Inflammatory macrophage treated with lipopolysaccharide for 1 hour (primary cell): ENCODE measurements around the gene PFKP.
"Not testable (repeated sequence)": the region's sequence is repeated elsewhere in the genome, so short reads cannot be mapped to it uniquely, and the experiment has no call there.

Experiments used
- DNase-seq, 2 donors: peaks; one replicate each; pipeline ENCODE4 v3.0.0-alpha.2; 2020 to 2022

The PFKP gene

DNA sequence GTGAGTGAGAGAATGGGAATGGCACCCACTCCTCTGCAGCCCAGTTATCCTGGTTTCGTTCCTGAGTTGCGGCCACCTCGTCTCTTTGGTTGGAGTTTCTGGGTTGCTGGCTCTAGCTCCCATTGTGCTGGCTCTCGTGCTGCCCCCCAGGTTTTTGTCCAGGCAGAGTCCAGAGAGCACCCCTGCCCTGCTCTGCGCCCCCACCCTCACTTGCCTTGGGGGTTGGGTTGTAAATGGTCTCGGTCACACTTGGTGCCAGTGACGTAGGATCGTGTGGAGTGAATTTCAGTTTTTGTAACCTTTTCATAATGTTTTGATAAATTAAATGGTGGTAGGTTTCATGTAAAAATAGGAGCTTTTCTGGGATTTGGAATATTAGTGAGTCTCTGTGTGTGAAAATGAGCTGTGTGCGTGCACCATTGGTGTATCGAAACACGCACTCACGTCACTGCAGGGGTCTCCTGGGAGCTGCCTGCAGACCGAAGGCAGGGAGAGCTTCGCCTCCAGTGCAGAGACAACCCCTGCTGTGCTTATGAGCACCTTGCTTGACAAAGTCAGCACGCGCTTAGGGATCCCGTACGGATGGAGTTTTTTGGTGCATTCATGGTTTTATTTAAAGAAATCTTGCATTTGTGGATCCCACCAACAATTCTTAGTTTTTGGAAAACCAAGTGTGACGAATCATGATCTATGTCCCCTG is 32.9 kb downstream of the PFKP start:
- DNase-seq = no peak

DNA sequence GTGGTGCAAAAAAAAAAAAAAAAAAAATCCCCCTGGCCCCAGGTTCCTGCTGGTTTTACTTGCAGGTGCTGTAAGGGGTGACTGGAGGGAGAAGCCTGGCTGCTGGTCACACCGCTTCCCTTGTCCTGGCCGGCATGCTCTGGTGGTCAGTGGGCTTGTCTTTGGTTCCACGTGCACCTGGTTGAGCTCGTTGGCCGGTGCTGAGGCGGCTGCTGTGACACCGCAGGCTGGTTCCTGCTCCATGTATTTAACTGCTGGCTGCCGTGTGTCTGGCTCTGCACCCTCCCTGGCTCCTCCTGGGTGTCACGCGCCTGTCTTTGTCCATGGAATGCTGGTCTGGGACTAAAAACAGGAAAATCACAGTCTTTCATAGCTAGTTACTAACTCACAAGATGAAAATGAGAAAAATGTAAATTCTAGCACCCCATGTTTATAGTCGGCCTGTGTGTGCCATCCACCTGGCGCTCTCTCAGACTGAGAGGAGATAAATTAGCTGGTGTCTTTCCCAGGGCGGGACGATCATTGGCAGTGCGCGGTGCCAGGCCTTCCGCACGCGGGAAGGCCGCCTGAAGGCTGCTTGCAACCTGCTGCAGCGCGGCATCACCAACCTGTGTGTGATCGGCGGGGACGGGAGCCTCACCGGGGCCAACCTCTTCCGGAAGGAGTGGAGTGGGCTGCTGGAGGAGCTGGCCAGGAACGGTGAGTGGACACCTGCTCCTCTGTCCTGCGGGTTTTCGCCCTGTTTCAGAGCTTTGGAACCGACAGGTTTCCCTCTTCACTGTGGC is 33.7 kb downstream of the PFKP start:
- DNase-seq = no peak

DNA sequence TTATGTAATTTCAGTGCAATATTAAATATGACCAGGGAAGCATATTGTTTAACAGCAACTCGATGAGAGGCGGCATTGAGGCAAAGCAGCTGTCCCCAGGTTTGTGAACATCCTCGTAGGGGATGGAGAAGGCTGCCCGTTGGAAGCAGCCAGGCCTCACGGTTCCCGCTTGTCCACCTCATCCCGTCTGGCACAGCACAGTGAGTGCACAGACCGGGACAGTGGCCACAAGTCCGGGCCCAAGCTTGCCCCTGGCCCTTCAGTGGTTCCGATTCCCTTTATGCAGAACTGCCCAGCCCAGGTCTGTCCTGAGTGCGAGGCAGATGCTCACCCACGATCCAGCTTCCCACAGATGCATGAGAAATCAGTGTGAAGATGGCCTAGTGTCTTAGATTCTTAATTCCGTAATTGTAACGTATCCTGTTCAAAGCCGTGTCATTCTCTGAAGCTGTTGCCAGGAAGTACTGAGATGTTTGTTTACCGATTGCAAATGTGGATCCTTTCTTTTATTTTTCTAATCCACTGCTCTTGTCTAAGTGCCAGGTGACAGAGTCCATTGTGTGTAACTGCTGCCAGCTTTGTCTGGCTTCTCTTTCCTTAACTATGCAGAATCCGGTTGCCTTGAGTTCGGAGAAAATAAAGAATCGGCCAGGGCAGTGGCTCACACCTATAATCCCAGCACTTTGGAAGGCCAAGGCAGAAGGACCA is 35.5 kb downstream of the PFKP start:
- no peak for DNase-seq

DNA sequence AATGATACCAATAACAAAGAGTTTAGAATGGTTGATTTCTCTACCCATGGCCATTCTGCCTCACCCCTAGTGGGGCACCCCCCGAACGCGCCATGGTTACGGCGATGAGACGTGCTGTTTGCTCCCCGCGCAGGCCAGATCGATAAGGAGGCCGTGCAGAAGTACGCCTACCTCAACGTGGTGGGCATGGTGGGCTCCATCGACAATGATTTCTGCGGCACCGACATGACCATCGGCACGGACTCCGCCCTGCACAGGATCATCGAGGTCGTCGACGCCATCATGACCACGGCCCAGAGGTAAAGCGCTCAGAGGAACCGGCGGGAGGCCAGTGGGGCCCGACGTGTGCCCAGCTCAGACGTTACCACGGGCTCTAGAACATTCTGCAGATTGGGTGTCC is 36.3 kb downstream of the PFKP start:
- DNase-seq = no peak

DNA sequence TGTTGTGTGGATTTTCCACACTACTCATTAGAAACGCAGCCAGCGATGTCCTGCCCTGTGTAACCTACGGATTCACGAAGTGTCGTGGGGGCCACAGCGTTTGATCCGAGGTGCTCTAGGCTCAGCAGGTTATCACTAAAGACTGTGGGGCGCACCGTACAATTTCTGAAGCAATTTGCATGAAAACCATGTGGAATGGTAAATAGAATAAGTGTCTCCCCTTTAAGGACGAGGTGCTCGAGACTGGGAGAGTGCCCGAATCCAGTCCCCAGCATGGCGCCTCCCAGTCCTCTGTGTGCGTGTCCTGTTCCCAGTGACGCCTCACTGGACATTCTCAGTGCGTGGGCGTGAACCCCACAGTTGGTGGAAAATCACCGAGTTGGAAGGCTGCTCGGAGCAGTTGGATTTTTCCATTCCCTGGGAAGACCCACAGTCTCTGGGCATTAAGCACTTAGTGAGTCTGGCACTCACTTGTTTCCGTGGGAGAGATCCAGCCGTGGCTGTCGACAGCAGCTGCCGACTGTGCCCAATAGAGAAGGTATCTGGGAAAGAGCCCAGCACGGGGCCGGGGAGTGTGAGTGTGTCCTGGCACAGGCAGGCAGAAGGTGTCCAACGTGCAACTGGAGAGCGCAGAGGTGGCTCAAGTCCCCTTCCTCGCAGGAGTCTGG is 37.0 kb downstream of the PFKP start:
- DNase-seq = no peak

DNA sequence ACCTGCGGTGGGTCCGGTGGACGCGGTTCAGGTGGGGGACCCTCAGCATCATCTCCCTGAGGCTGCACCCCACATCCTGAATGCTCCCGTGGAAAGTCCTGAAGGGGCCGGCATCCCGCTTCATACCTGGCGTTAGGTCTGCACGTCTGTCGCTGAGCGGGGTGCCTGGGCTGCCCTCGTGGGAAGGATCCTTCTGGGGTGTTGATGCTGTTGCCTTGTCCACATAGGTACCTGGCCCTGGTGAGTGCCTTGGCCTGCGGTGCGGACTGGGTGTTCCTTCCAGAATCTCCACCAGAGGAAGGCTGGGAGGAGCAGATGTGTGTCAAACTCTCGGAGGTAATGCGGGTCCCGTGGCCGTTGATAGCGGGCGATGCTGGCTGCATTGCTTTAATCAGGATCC is 37.8 kb downstream of the PFKP start:
- DNase-seq = no peak

DNA sequence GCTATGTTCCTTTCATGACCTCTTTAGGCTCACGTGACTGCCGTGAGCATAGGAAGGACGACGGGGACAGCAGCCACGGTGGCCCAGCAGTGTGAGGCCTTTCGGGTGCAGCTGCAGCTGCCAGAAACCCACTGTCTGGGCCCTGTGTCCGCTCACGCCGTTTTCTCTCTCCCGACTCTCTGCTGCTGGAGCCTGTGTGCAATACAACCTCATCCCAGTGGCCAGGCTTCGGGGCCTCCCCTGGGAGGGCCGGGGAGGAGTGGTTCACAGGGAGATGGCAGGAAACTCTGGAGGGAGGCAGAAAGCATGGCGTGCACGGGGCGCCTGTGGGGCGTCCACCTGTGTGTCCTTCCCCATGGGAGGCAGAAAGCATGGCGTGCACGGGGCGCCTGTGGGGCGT is 38.6 kb downstream of the PFKP start:
- DNase-seq = no peak

DNA sequence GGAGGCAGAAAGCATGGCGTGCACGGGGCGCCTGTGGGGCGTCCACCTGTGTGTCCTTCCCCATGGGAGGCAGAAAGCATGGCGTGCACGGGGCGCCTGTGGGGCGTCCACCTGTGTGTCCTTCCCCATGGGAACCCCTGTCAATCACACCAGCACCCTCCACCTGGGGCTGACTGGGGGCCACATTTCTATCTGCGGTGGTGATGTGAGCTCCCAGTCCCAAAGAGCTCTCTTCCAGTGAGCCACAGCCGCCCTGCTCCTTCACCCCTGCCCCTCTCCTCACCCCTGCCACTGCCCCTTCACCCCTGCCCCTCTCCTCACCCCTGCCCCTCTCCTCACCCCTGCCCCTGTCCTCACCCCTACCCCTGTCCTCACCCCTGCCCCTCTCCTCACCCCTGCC is 39.0 kb downstream of the PFKP start:
- not testable (repeated sequence) for DNase-seq

DNA sequence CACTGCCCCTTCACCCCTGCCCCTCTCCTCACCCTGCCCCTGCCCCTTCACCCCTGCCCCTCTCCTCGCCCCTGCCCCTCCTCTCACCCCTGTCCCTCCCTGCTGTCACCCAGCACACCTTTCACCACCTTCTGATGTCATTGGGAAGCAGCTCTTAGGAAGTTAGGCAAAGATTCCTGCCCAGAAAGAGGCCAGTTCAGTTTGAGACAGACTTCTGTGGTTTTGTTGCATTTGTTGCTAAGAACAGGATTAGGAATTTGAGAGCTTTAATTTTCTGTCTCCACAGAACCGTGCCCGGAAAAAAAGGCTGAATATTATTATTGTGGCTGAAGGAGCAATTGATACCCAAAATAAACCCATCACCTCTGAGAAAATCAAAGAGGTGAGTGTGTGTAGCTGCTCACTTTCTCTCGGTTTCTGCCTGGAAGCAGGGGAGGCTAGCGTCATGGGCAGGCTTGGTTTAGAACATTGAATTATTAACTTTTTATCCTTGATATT is 39.6 kb downstream of the PFKP start:
- no peak for DNase-seq

DNA sequence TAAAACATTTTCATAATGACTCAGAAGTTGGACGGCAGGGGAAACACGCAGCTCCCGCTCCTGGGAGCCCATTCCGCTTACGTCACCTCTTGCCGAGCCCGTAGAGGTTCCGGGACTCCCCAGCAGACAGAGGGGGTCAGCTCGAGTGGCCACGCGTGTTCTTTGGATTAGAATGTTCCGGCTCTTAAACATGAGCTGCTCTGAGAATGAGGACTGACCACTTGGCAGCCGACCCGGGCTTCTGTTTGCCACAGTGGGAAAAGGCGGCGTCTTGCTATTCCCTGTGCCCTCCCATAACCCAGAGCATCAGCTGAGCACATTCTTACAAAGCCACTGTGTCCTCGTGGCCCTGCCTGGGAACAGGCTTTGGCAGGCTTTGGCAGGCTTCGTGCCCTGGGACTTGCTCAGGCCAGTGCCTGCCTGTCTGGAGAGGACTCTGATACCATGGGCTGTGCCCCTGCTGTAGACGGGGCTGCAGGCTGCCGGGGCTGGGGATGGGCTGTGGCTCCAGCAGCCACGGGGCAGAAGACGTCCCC is 40.1 kb downstream of the PFKP start:
- DNase-seq = no peak

DNA sequence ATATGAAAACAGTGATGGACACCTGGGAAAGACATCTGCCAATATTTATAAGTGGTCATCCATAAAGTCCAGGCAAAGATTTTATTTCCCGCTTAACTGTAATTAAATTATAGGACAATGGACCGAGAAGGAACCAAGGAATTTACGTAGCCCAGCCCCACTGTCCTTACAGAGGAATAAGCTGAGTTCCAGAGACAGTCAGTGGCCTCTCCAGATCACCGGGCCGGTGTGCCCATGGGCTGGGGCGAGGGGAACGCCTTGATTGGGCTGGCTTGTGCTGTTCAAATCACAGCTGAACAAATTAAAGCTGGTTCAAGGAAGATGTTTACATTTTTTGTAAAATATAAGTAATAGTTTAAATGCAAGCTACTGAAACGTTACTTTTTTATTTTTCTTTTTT is 40.7 kb downstream of the PFKP start:
- no peak for DNase-seq

DNA sequence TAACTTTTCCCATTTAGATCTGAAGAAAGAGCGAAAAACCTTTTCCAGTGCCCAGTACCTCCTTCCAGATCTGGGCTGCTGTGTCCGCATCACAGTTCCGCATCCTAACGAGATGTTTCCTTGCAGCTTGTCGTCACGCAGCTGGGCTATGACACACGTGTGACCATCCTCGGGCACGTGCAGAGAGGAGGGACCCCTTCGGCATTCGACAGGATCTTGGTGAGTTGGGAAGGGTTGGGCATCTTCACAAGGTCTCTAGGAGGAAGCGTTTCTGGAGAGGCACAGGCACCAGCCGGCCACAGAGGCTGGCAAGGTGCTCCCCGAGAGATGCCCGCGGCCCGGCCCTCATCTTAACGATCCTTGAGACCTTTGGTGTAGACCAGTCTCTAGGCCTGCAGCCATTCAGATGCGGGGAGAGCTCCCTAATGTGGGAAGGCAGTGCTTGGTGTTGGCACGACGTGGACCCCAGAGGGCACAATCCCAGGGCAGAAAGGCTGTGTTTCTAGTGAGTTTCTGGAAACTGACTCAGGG is 41.3 kb downstream of the PFKP start:
- DNase-seq = no peak

DNA sequence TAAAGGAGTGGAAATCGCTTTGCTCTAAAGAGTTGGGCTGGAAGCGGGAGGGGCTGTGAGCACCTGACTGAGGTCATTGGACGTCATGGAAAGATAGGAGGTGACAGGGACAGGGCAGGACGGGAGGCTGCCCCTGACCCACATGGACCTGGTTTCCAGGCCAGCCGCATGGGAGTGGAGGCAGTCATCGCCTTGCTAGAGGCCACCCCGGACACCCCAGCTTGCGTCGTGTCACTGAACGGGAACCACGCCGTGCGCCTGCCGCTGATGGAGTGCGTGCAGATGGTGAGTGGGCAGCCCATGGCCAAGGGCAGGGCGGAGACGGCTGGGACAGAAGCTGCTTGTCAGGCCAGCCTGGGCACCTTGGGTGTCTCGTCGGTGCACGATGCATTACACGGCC is 41.8 kb downstream of the PFKP start:
- DNase-seq = no peak

DNA sequence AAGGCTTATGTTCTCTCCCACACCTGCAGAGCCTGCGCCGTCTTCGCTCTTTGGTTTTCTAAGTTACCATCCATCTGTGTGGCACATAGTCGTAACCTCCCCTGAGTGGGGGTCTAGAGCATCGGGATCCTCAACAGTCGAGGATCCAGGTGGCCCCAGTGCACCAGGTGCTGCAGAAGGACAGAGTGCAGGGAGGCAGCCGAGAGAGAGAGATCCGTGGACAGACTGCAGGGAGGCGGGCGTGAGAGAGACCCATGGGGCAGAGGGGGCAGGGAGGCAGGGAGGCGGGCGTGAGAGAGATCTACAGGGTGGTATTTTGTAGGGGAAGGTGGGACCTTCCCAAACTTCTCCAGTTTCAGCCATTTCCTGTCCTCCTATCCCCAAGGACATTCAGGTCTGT is 42.3 kb downstream of the PFKP start:
- DNase-seq = no peak

DNA sequence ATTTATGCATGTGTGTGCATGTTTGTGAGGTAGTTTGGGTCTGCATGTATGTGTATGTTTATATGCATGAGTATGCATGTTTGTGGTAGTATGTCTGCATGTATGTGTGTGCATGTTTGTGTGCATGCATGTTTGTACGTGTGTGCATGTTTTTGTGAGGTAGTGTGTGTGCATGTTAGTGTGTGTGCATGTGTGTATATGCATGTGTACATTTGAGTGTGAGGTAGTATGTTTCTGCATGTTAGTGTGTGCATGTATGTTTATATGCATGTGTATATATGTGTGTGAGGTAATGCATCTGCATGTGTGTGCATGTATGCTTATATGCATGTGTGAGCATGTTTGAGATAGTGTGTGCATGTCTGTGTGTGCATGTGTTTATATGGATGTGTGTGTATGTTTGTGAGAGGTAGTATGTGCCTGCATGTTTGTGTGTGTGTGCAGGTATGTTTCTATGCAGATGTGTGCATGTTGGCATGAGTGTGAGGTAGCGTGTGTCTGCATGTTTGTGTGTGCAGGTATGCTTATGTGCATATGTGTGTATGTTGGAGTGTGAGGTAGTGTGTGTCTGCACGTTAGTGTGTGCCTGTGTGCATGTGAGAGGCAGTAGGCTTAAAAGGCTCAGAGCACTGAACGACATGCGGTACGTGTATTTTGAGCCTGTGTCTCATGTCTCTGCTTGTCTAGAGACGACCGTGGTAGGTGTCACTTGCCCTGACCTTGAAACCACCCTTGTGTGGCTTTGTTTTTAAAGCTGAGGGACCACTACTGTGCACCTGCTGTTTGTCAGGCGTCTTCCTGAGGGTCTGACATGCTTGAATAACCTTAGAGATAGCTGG is 43.7 kb downstream of the PFKP start:
- no peak for DNase-seq

DNA sequence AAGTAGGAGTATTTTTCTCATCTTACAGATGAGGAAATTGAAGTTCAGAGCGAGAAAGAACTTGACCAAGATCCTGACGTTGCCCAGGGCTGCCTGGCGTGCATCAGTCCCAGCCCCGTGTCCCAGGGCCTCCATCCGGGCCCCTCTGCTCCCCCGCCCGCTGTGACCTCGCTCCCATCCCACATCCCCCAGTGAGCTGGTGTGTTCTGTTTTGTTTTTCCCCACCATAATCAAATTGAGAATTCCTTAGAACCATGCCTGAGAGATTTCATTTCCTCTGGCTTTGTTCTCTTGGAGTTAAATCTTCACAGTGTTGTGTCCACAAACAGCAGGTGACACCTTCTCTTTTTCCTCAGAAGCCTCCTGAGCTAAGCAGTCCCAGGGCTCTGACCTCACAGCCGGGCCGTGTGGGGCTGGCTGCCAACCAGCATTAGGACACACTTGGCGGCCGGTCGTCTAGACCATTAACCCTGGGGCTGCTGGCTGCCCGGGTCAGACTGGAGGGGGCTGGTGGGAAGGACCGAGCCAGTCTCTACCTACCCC is 44.3 kb downstream of the PFKP start:
- no peak for DNase-seq

DNA sequence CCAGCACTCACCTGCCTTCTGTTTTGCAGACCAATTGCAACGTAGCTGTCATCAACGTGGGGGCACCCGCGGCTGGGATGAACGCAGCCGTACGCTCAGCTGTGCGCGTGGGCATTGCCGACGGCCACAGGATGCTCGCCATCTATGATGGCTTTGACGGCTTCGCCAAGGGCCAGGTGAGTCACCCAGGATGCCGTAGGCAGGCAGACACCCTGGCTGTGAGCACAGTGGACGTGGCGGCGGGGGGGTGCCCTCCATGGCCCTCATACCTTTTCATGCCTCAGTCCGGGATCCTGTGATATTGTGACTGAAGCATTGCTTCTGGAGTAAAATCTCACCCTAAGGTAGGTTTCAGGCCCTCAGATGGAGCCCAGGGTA is 46.0 kb downstream of the PFKP start:
- no peak for DNase-seq

DNA sequence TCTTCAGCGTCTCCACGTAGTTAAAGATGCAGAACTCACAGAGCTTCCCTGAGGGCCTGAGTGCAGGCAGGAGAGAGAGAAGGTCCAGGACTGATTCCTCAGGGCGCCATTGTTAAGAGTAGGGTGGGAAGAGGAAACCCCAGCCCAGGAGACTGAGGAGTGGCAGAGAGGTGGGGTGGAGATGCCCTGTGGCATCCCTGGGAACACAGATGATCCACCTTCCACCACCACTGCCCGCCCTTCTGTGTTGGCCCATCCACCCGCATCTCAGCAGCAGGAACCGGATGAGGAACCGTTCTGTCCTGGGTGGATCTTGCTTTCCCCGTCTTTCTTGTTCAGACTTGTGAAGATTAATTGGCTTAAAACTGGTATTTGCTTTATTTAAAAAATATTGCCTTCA is 48.3 kb downstream of the PFKP start:
- DNase-seq = no peak

DNA sequence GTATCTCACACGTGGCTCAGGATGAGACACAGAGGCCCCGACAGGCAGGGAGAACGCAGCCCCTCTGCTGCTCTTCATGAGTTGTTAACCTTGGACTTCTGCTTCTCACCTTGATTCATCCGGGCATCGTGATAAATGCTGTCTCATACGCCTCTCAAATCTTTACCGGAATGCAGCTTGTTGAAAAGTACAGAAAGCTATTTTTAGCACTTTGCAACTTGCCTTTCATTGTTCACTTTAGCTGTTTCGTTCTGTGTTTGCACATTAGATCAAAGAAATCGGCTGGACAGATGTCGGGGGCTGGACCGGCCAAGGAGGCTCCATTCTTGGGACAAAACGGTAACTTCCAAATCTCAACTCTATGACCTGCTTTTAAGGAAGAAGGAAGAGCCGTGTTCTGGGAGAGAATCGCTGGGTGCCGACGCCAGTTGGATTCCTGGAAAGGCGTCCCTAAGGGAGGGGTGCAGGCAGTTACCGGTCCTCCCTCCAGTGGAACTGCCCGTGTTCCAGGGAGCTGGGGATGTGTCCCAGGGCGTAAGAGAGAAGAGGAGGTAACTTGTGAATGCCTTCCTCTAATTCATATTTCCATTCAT is 49.3 kb downstream of the PFKP start:
- DNase-seq = no peak

DNA sequence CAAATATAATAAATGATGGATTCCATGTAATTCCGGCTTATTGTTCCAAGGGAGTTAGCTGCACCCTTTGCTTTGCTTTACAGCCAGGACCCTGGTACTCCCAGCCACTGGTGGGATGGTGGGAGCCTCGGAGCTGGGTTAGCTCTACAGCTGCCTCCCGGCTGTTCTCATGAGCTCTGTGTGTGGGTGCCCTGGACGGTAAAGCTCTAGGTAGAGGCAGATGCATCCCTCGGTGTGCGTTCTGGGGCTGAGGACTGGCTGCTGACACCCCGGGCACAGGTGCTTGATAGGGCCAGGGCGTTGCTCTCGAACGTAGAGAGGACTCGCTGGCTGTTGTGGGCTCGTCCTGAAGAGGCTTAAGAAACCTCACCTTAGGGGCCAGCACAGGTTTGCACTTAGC is 50.1 kb downstream of the PFKP start:
- no peak for DNase-seq

DNA sequence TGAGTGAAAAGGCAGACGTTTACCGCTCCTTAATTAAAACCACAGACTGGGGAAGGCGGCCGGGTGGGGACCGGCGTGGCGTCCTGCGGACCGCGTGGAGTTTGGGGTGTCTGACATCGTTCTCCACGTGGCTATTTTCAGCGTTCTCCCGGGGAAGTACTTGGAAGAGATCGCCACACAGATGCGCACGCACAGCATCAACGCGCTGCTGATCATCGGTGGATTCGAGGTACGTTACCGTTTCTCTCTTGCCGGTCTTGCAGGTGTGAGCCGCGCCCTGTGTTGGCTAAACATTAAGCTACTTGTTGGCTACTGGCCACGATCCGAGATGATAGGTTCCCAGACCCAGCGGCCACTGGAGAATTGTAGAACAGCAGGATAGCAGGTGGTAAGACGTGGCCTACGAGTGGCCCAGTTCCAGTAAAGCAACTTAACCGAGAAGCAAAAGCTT is 51.3 kb downstream of the PFKP start:
- DNase-seq = no peak
